Measurements from ENCODE around the gene ZFP36L1. TPM values are rescaled to one million over a fixed set of nuclear protein-coding genes. Genes with fewer than 3 reads are reported as not detected.

The ZFP36L1 gene
- total RNA-seq, 1 experiment from 2014 or later = 27.7 TPM

DNA sequence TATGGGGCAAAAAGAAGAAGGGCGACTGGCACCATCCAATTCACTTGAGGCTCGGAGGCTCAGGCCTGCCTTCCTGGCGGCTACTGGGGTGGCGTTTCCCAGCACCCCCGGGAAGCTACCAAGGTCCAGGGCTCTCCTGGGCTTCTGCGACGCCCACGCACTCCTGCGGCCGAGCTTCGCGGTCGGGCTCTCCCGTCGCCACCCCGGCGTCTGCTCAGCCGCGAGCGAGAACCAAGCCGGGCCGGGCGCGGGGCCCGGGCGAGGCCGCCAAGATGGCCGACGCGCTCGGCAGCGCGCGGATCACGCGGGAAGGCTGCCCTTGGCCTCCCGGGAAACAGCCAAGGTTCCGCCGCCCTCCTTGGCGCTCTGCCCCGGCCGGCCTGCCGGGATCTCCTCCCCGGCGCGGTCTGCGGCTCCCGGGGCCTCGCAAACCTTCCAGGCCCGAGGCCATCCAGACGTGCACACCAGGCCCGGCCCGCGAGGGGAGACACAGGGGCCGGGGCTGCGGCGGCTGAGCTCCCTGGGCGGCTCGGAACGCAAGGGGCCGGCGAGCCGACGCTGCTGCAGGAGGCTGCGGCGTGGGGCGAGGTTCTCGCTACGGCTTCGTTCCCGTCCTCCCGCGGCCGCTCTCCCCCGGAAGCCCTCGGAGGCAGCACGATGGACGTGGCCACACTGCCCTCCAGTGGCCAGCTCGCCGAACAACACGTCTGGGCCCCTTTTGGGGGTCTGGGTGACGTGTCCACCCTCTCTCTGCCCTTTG lies 23.5 kb upstream of the ZFP36L1 start:
- DNase-seq (ENCODE audit: low spot score) = peak; percentile 86

DNA sequence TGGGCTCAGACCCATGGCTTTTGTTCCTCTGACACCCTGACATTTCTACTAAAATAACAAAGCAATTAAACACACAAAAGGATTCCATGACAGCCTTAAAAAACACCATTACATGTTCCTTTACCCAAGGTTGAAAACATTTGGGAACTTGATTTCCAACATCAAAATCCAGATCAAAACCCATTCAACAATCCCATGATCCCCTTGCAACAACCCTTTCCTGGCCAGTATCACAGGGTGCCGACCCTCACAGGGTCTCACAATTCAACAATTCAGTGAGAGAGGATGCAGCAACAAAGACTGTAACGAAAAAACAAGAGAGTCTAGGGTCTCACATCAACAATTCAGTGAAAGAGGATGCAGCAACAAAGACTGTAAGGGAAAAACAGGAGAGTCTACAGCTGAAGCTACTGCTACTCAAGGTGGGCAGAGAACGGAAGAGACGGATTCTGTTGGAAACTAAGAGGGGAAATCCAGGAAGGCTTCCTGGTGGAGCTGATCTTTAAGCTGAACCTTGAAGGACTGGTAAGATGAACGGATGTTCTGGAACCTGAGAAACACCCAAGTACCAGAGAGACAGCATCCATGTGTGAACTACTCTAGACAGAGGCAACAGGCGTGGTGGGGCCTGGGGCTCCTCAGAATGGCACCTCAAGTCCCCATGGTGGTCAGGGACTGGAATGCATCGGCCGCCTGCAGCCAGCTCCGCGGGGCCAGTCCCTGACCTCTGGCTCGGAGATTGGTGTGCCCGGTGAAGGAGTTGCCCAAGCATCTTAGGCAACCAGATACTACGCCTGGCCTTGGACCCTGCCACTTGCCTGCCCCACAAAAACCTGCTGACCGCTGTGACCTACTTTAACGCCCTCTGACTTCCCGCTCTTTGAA lies 22.7 kb upstream of the ZFP36L1 start:
- DNase-seq (ENCODE audit: low spot score) = no peak

DNA sequence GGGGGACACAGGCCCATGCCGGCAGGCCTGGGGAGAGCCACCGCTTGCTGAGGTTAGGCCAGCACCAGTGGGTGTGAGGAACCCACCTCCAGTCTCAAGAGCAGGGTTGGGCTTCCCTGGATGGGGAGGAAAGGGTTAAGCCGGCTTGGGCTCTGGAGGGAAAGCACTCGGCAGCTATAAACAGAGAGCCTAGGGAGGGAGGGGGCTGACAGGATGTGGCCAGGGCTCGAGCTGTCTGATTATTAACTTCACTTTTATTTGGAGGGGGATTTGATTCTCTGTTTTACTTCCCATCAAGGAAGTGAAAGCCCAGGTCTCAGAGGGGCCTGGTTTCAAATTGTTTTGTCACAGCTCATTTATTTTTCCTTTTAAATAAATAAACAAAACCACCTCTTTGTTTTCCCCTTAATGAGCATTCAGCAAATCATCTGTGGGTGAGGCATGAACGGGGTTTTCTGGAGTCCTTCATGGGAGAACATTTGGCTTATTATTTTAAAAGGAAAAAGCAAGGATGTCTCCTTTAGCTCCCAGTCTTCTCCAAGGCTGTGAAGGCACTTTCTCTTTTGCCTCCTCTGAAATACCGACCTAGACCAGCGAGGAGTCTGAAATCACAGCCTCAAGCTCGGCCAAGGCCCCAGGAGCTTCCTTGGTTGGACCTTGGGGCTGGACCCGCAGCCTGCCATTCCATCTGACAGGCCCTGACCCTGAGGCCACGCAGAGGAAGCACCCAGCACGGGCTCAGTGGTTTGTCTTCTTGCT lies 21.9 kb upstream of the ZFP36L1 start:
- DNase-seq (ENCODE audit: low spot score) = peak; percentile 87

DNA sequence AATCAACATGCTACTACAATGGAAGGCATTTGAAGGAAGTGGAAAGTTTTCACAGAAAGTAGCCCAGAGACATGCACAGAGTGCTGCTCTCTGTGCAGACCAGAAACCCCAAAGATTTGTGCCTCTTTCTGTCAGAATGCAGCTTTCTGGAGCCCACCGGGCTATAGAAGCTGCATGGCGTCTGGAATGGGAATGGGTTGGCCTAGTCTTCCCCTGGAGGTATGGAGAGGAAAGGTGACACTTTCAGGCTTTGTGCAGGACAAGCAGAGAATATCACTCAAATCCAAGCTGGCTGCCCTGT lies 21.3 kb upstream of the ZFP36L1 start:
- DNase-seq (ENCODE audit: low spot score) = no peak

DNA sequence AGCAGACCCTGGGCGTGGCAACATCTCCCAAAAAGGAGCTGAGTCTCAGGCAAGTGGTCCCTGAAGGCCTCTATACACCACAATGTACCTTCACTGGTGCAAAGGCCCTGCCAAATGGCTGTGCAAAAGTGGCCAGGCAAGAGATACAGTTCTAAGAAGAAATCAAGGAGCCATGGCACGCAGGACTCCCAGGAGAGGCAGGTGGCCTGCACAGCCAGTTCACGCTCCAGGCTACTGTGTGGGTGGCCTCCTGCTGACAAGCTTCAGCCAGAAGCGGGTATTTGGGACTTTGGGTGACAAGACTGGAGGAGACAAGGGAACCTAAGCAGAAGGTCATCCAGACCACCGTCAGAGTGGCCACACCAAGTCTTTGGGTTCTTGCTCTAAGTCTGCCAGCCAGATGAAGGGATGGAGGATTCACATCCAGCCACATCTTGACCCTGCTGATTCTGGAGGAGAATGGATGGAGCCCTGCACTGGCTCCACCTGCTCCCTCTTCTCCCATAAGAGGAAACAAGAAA lies 20.5 kb upstream of the ZFP36L1 start:
- peak; percentile 6 for DNase-seq (ENCODE audit: low spot score)

DNA sequence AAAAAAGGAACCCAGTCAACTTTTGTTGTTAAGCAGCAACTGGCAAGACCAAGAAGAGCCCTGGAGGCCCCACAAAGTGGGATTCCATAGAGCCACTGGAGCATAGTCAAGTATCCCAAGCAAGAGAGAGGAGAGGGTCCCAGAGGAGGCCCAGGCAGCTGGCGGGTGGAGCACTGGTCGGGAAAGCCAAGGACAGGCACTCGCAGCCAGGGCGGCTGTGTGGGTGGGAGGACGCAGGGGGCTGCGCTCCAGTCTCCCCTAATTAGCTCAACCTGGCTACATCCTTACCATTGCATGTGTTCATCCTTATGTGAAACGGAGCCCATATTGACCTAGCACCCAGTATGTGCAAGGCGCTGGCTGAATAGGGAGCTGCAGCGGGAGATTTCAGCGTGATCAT lies 18.3 kb upstream of the ZFP36L1 start:
- no peak for DNase-seq (ENCODE audit: low spot score)

DNA sequence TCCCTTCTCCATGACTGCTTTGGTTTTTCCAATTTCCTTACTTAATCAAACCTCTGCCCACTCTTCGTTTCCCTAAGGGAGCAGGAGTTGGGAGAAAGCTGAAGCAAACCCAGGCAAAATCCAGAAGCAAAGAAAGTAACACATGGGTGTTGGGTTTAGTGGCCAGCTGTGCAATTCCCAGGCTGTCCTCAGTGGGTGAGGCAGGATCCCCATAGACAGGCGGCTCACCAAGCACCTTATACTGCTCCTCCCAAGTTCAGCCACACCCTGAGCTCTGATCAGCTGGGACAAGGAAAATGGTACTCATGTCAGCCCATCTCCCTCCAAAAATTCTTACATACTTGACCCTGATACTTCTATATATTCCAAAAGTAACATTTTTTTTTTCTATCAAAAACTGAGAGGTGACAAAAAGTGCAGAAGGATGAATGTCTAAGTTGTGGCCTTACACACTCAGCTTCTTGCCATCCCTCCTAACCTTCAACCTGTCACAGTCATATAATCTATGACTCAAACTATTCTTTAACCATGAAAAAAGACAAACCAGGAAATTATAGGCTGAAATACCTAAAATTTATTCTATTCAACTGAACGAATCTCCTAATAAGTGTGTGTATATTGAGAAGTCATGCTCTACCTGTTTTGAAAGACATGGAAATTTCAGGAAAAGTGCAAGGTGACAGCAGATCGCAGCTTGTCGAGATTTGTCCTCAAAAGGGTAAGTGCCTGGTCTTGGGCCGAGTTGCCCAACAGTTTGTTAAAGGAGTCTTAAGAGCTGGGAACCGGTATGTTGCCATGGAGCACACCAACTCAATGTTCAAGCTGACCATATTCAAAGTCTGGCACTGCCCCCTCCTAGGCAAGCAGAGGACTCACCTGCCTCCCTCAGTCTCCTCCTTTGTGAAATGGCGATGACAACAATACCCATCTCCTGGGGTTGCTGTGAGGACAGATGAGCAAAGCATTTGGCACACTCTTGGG lies 17.6 kb upstream of the ZFP36L1 start:
- DNase-seq (ENCODE audit: low spot score) = no peak

DNA sequence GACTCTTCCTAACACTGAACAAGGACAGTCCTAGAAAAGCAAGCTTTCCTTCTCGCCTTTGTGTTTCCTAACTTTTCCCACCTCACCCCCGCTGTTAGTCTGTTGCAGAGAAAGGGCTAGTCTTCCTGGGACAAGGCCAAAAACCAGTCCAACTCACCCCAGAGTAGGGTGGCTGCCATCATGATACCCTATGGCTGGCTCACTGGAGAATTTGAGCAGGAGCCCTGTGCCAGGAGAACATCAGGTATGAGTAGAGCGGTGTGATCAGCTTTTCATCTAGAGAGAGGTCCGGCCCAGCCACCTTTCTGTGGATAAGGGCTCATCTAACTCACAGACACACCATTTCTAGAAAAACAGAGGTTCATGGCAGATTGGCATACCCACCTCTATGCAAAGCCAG lies 16.7 kb upstream of the ZFP36L1 start:
- no peak for DNase-seq (ENCODE audit: low spot score)

DNA sequence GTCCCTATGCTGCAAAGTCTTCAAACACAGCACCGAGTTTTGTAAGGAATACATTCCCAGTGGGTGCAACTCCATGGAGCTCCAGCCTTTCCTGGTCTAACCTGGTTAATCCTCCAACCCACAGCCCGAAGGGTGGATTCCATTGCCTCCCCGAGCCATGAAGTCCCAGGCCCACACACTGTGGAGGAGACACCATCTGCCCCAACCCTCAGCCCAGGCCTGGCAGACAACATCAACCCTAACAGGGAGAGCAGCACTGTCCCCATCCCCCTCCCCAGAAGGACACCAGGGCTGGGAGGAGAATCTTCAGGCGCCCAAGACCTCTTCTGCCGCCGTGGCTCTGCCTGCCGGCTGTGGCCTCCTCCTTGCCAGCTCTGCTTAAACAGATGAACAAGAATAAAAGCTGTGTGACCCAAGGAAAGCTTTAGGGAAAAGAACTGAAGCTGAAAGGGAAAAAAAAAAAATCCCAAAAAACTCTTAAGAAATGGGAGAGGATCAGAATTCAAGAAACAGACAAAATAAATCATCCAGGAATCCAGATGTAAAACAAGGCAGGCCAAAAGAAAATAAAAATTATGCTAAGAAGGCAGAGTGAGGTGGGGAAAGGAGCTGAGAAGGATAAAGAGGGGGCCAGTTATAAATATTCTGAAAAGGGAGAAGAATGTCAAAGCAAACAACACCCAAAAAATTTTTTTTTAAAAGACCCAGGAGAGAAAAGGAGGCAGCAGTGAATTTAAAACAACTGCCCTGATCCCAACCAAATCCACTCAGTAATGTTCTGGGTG lies 16.0 kb upstream of the ZFP36L1 start:
- DNase-seq (ENCODE audit: low spot score) = no peak

DNA sequence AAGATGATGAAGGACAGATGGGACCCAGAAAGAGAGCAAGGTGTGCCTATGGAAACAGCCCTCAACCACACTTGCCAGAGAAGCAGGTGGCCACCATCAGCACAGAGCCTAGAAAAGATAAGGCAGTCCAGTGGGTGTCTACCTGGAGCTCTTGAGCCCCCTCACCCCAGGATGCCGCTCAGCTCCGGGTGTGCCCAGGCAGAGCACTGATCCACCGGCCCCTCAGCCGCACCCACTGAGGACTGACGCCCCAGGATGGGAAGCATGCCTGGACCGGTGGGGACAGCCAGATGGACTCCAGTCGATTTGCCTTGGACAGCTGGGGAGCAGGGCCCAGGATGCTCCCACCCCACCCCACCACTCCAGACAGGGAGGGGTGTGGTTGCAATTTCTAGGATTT lies 15.1 kb upstream of the ZFP36L1 start:
- DNase-seq (ENCODE audit: low spot score) = no peak

DNA sequence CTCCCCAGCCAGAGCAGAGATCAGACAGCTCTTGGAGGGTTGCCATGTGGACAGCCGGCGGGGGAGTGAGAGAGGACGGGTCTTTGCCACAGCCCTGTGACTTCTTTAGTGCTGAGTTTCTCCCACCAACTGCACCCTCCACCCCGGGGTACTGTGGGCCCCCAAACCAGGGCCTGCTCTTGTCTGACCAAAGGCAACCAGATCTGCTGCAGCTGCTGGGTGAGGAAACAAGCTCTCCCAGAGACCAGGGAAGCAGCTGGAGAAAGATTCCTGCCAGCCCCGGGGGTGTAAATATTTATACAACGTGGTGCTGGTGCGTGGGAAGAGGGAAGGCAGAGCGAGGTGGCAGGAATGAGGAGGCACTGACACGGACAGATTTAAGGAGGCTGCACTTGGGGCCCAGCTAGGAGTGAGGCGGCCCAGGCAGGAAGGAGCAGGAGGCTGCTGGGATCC lies 14.3 kb upstream of the ZFP36L1 start:
- DNase-seq (ENCODE audit: low spot score) = peak; percentile 92

DNA sequence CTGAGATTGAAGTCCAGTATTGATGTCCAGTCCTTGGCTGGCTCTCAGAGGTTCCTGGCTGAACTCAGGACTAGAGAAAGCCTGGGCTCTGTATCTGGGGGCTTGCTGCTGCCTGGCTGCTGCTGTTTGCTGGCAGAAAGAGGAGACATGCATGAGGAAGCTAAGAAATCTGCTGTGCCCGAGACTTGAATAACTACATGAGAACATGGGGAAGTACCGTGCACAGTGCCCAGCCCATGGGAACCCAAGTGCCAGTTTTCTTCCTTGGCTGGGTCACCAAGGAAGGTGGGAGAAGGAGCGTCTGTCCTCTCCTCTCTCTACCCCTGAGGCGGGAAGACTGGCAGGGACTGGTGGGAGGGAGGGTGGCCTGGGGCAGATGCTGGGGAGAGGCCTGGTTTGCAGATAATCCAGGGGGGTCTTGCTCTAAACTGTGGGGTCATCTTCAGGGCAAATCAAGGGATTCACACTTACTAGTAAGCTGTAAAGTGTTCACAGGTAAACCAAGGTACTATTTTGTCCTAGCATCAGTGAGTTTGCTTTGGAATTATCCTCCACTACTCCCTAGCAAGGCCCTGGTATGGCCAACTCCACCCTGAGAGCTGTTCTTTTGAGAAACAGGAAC lies 13.8 kb upstream of the ZFP36L1 start:
- no peak for DNase-seq (ENCODE audit: low spot score)

DNA sequence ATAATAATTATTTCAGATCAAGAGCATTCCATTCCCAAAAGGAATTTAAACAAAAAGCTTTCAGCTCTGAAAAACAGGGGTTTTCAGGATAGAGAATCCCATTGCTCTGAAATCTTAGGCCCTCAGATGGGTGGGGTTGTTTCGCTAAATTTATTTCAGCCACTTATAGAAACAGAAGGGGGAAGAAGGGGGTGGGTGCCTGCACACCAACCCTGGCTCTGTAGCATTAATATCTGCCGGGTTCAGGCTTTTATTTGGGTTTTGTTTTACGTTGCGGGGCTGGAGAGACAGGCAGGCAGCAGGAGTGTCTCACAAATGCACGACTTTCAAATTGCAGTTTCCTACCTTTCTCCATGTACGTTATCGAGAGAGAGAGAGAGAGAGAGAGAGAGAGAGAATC lies 12.5 kb upstream of the ZFP36L1 start:
- no peak for DNase-seq (ENCODE audit: low spot score)

DNA sequence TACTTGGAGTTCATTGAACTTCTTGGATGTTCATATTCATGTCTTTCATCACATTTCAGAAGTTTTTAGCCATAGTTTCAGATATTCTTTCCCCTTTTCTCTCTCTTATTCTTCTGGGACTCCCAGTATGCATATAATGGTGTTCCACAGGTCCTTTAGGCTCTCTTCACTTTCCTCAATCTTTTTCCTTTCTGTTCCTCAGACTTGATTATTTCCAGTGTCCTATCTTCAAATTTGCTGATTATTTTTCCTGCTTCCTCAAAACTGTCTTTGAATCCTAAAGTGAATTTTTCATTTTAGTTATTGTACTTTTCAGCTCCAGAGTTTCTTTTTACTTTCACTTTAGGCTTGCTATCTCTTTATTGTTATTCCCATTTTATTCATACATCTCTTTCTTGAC lies 8.8 kb upstream of the ZFP36L1 start:
- no peak for DNase-seq (ENCODE audit: low spot score)

DNA sequence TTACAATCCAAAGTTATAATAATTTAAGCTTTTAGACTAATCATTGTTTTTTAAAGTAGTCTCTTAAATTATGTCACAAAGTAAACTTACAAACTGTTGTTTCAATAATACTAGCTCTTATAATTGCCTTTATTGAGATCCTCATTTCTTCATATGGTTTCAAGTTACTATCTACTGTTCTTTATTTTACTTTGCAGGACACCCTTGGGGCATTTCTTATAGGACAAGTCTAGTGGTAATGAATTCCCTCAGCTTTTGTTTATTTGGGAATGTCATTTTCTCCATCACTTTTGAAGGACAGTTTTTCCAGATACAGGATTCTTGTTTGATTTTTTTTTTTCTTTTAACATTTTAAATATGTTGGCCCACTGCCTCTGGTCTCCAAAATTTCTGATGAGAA lies 8.1 kb upstream of the ZFP36L1 start:
- DNase-seq (ENCODE audit: low spot score) = no peak

DNA sequence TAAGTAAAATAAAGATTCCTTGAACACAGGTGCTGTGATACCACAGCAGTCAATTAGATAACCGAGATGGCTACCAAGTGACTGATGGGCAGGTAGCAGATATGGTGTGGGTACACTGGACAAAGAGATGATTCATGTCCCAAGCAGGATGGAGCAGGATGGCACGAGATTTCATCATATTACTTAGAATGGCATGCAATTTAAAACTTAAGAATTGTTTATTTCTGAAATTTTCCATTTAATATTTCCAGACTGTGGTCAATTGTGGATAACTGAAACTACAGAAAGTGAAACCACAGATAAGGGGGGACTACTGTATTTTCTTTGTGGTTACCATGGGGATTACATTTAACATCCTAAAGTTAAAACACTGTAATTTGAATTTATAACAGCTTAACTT lies 7.5 kb upstream of the ZFP36L1 start:
- DNase-seq (ENCODE audit: low spot score) = peak; percentile 52

DNA sequence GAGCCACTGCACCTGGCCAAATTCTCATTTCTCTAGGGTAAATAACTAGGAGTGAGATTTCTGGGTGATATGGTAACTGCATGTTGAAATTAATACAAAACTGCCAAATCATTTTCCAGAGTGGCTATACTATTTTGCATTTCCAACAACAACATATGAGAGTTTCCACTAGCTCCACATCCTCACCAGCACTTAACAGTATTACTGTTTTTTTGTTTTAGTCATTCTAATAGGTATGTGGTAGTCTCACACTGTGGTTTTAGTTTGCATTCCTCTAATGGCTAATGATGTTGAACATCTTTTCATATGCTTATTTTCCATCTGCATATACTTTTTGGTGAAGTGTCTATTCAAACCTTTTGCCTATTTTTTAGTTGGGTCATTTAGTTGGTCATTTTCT lies 5.8 kb upstream of the ZFP36L1 start:
- no peak for DNase-seq (ENCODE audit: low spot score)

DNA sequence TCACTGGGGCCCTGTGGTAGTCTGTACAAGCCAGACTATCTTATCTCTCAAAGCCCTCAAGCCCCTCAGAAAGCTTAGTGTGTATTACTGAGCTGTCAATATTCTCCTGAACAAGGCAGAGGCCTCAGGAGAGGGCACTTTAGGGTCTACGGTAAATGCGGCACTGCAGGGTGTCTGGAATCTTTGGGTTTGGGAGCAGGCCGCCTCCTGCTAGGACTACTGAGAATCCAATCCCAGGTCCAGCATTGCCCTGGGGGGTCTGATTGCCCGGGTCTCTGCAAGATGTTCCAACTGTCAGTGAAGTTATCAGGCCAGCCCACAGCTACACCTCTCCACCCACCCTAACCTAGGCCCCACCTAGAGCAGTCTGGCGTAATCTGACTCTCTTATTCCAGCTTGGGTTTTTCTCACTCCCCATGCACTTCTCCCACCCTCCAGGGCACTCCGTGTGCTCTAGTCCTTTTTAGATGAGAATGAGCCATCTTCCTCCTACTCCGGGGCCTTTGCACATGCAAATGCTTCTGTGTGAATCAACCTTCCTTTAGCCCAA lies 4.3 kb upstream of the ZFP36L1 start:
- DNase-seq (ENCODE audit: low spot score) = no peak

DNA sequence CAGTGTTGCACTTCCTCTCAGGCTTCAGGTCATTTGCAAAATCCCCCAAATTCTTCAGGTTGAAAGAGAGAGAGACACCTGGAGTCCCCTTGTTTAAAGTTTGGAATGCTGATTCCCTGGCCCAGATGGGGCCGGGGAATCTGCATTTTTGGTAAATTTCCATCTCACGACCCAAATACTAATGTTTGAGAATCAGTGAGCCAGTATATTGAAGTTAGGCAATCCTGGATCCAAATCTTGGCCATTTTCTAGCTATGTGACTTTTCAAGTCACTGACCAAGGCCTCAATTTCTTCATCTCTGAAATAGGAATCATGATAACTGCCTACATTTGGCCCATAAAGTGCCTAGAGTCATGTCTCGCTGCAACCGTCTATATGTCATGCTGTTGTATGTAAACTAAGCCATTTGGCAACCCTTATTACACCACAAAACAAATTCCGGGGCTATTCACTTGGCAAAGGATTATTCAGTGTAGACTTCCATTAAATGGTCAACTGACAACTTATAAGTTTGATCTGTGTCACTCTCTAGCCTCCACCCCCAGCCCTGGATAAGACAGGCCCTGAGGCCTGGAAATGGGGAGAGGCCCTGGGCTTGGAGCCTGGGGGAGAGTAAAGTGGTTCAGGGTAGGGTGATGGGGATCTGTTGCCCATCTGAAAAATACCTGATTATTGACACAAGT lies 3.7 kb upstream of the ZFP36L1 start:
- no peak for DNase-seq (ENCODE audit: low spot score)
